NOMO-1 (cell line): ENCODE measurements around the gene EHBP1.

ENCODE experiments used
- DNase-seq, 2 experiments: peaks; one replicate each; lab custom pipeline; 2025; ENCODE audit not compliant: unreplicated experiment in 2 of 2; lab: John Stamatoyannopoulos, UW

EHBP1 gene

GRCh38 chr2:62812921-62813825, 107.7 kb downstream of the EHBP1 start:
- DNase-seq = no peak

GRCh38 chr2:62814123-62814522, 108.6 kb downstream of the EHBP1 start:
- no peak for DNase-seq

- no peak for DNase-seq
Measured at GRCh38 chr2:62817348-62817747, 111.8 kb downstream of the EHBP1 start.

GRCh38 chr2:62817995-62818713, 112.6 kb downstream of the EHBP1 start:
- no peak for DNase-seq

- DNase-seq = no peak
Measured at GRCh38 chr2:62822549-62822948, 117.0 kb downstream of the EHBP1 start.

- DNase-seq = no peak
Measured at GRCh38 chr2:62824388-62824787, 118.9 kb downstream of the EHBP1 start.

GRCh38 chr2:62826141-62826540, 120.6 kb downstream of the EHBP1 start:
- DNase-seq = no peak

- DNase-seq = no peak
Measured at GRCh38 chr2:62826953-62827675, 121.6 kb downstream of the EHBP1 start.

- DNase-seq = no peak
Measured at GRCh38 chr2:62831729-62832128, 126.2 kb downstream of the EHBP1 start.

- no peak for DNase-seq
Measured at GRCh38 chr2:62844311-62845090, 139.0 kb downstream of the EHBP1 start.

- no peak for DNase-seq
Measured at GRCh38 chr2:62845256-62845655, 139.7 kb downstream of the EHBP1 start.

- DNase-seq = no peak
Measured at GRCh38 chr2:62852254-62852653, 146.7 kb downstream of the EHBP1 start.

- no peak for DNase-seq
Measured at GRCh38 chr2:62854600-62855514, 149.3 kb downstream of the EHBP1 start.

GRCh38 chr2:62856228-62857040, 150.9 kb downstream of the EHBP1 start:
- no peak for DNase-seq

GRCh38 chr2:62857139-62857931, 151.8 kb downstream of the EHBP1 start:
- no peak for DNase-seq

- no peak for DNase-seq
Measured at GRCh38 chr2:62858231-62858832, 152.8 kb downstream of the EHBP1 start.

- no peak for DNase-seq
Measured at GRCh38 chr2:62868947-62869346, 163.4 kb downstream of the EHBP1 start.
